Coronary artery (tissue), 2 donors: ENCODE results near the gene SLC35F6.
"Not testable (repeated sequence)": the region's sequence is repeated elsewhere in the genome, so short reads cannot be mapped to it uniquely, and the experiment has no call there.

Source experiments
- DNase-seq: peaks from one replicate; pipeline ENCODE4 v3.0.0-alpha.2; 2017; ENCODE audit warnings: low spot score
- H3K27ac ChIP-seq, 2 donors: fragments of 200-600 bp; sonication (generic); one replicate each; pipeline ENCODE4 v1.5.1; 2016 to 2019
- H3K4me3 ChIP-seq: fragments of 200-600 bp; sonication (generic); 2 replicates; pipeline ENCODE4 v1.5.1; 2016; ENCODE audit warnings: mild to moderate bottlenecking, moderate library complexity
- CTCF ChIP-seq: fragments of 200-600 bp; sonication (generic); IDR thresholded peaks from one replicate; pipeline ENCODE4 v1.5.1; 2019; ENCODE audit warnings: antibody characterized with exemption

Gene SLC35F6

DNA sequence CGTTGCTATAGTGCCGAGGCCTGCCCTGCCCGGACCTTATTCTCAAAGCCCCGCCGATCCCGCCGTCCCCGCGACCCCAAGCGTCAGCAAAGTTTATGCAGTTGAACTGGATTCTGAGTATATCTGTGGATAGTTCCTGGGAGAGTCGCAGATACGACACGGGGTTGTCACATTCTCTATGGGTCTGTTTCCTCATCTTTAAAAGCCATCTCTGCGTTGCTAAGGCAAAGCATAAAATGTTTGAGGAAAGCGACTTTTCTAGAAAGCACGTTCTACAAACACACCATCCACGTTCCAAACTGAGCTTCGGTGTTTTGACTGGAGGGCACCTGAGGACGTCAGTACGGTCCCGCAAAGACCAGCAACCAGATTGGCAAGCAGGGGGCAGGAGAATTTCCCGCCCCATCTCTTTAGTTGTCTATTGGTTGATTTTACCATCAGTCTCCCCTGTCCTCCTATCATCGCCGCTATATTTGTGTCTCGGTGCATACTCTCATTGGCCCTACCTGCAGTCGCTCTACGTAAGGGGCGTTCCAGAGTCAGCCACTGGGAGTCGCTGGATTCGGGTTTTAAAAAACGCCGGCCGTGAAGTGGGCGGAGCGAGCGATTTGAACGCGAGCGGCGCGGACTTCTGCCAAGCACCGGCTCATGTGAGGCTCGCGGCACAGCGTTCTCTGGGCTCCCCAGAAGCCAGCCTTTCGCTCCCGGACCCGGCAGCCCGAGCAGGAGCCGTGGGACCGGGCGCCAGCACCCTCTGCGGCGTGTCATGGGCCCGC, 21.5 kb downstream of the SLC35F6 start, which contains the start of gene CENPA:
TSS of gene CENPA (plus strand) at position 626 of the 776 bp plus-strand sequence. CDS start at position 767, 141 bp downstream.
- H3K4me3 ChIP-seq, result peak within 1 kb of the TSS; percentile 76
- no peak within 1 kb of the TSS for H3K27ac ChIP-seq
- TF ChIP-seq CTCF, result peak; percentile 32
- DNase-seq, result peak; percentile 97

DNA sequence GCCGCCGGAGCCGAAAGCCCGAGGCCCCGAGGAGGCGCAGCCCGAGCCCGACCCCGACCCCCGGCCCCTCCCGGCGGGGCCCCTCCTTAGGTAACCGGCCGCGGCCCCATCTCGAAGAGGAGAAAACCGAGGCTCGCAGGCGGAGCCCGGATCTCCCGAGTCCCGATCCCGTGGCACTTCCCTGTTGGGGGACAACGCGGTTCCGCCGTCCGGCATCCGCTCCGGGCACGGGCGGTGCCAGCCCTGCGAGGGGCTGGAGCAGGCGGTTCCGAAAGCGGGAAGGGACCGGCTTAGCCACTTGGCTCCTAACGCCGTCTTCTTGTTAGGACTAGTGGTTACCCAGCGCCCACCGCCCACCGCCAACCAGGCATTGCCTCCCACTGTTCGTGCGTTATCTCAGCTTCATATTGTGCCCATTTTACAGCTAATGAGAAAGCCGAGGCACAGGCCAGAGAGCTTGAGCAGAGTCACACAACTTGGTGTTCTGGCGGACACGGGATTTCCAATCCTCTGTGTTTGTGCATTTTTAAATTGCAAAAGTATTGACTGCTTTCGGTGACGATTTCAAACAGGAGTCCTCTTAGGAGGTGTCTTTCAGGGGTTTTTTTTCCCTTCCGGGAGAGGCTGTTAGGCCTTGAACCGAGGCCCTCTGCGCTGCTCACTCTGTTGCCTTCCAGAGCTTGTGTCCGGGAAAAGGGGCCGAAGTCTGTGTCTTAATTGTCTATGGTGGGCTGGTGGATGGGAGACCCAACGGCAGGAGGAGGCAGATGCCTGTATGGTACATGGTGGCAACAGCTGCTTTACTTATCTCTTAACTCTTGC, 22.3 kb downstream of the SLC35F6 start:
- H3K4me3 ChIP-seq, result peak overlapping the region; percentile 76
- no peak for DNase-seq
- TF ChIP-seq CTCF, result no peak
- no peak overlapping the region for H3K27ac ChIP-seq

GRCh38 chr2:26792720-26793119, 28.6 kb downstream of the SLC35F6 start:
- no peak for TF ChIP-seq CTCF

DNA sequence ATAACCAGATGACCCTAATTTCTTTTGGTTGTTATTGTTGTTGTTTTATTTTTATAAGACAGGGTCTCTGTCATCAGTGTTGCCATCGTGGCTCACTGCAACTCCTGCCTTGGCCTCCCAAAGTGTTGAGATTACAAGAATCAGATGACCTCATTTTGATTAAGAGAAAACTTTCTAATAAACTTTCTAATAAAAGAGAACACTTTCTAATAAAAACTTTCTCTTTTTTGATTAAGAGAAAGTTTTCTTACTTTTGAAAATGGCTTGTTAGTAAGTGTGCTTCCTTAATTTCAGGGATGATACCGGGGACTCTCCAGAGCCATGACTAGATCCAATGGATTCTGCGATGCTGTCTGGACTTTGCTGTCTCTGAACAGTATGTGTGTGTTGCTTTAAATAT, 29.4 kb downstream of the SLC35F6 start:
- no peak overlapping the region for H3K4me3 ChIP-seq
- TF ChIP-seq CTCF, result no peak
- no peak overlapping the region for H3K27ac ChIP-seq
- DNase-seq, result no peak

More at GRCh38 chr2:26792720-26793119, 28.6 kb downstream of the SLC35F6 start:
- no peak overlapping the region for H3K27ac ChIP-seq
- H3K4me3 ChIP-seq, result no peak overlapping the region
- DNase-seq, result no peak

DNA sequence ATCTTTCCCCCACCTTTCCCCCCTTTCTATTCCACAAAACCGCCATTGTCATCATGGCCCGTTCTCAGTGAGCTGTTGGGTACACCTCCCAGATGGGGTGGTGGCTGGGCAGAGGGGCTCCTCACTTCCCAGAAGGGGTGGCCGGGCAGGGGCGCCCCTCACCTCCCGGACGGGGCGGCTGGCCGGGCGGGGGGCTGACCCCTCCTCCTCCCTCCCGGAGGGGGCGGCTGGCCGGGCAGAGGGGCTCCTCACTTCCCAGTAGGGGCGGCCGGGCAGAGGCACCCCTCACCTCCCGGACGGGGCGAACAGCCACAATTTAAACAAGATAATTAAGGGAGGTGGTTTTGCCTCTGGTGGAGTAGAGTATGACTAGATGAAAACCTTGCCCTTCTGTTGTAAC, 31.1 kb downstream of the SLC35F6 start:
- not testable (repeated sequence) for H3K4me3 ChIP-seq, H3K27ac ChIP-seq, DNase-seq

DNA sequence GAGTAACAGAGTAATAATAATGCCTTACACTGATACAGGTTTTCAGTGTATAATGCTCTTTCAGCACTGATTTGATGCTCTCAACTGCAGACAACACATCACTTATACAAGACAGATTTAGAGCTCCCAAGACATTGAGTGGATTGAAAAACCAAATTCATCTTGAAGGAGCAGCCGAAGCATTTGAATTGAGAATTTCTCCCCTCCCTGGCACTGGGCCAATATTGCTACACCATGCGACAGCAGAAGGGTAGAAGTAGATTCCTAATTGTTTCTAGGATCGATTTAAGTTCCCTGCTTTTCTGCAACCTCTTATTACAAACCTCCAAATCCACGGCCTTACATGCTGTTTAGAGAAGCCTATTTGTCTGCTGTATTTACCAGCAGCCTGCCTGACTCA, 37.2 kb downstream of the SLC35F6 start:
- DNase-seq, result no peak
- Histone ChIP-seq H3K4me3 (no peak overlapping the region), H3K27ac (no peak overlapping the region)
- no peak for TF ChIP-seq CTCF

DNA sequence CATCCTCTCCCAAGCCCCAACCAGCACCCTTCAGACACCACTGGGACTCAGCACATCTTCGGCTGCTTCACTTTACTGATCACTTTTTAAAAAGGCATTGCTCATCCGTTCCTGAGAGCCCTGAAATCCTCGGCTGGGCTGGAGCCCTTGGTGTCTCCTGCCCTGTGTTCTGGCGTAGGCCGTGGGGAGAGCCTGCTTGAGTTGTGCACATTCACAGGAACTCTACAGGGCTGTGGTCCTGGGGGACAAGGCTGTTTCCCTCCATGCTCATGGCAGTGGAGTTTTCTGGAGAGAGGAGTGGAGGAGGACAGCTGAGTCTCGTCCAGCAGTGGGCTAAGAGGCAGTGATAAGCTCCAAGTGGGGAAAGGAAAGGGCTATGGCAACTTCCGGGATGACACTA, 37.7 kb downstream of the SLC35F6 start:
- TF ChIP-seq CTCF, result no peak
- no peak for DNase-seq
- Histone ChIP-seq H3K27ac (no peak overlapping the region), H3K4me3 (no peak overlapping the region)
